OCI-LY3 (cell line): Measurements from ENCODE around the gene YWHAQ.
"Not testable (repeated sequence)": the region's sequence is repeated elsewhere in the genome, so short reads cannot be mapped to it uniquely, and the experiment has no call there.

ENCODE experiments used
- H2AFZ ChIP-seq: fragments of 200-600, 300-600 bp; shearing (Covaris generic); 2 replicates; pipeline ENCODE4 v1.6.0; 2014; ENCODE audit warnings: antibody characterized with exemption, low read depth, low read length
- H3K27ac ChIP-seq: fragments of 200-600, 300-600 bp; sonication (generic); 2 replicates; pipeline ENCODE4 v1.5.1; 2014; ENCODE audit warnings: mild to moderate bottlenecking, low read length, moderate library complexity, mixed read lengths
- H3K27me3 ChIP-seq: fragments of 200-600, 300-600 bp; sonication (generic); 2 replicates; pipeline ENCODE4 v1.6.1; 2014; ENCODE audit warnings: low read depth, low read length, mixed read lengths
- H3K36me3 ChIP-seq: fragments of 200-600, 300-600 bp; sonication (generic); replicated peaks from 2 replicates; pipeline ENCODE3; 2014; ENCODE audit warnings: low read depth, low read length, mixed read lengths
- H3K4me1 ChIP-seq: fragments of 300-600, 200-600 bp; sonication (generic); 2 replicates; pipeline ENCODE4 v1.6.1; 2014; ENCODE audit warnings: low read length, mixed read lengths
- H3K4me2 ChIP-seq: fragments of 200-600, 300-600 bp; sonication (generic); 2 replicates; pipeline ENCODE4 v1.6.1; 2014; ENCODE audit warnings: low read length, mixed read lengths
- H3K4me3 ChIP-seq: fragments of 300-600, 200-600 bp; sonication (generic); 2 replicates; pipeline ENCODE4 v1.5.1; 2014; ENCODE audit warnings: antibody characterized with exemption, mild to moderate bottlenecking, low read length, moderate library complexity
- H3K79me2 ChIP-seq: fragments of 300-600, 200-600 bp; shearing (Covaris generic); 2 replicates; pipeline ENCODE4 v1.6.1; 2014; ENCODE audit warnings: mild to moderate bottlenecking, low read length, mixed read lengths
- H3K9ac ChIP-seq: fragments of 300-600, 200-600 bp; shearing (Covaris generic); 2 replicates; pipeline ENCODE4 v1.6.0; 2014; ENCODE audit warnings: mild to moderate bottlenecking, low read length, moderate library complexity
- H3K9me3 ChIP-seq: fragments of 200-600, 300-600 bp; shearing (Covaris generic); 2 replicates; pipeline ENCODE4 v1.6.1; 2014; ENCODE audit warnings: low read length, mixed read lengths; ENCODE audit not compliant: insufficient read depth
- H4K20me1 ChIP-seq: fragments of 200-600, 300-600 bp; sonication (generic); 2 replicates; pipeline ENCODE4 v1.6.1; 2016; ENCODE audit warnings: low read length, mixed read lengths; ENCODE audit not compliant: insufficient read depth
- EZH2phosphoT487 ChIP-seq: fragments of 200-600 bp; shearing (Covaris generic); IDR thresholded peaks from 2 replicates; pipeline ENCODE4 v1.6.1; 2018; ENCODE audit warnings: antibody characterized with exemption, mixed run types, low read depth
- TF ChIP-seq, protein P1 (sequence below): fragments of 200-600, 300-600 bp; sonication (generic); IDR thresholded peaks from 2 replicates; pipeline ENCODE4 v1.5.1; 2014; ENCODE audit warnings: antibody characterized with exemption, low read length, low read depth

Gene YWHAQ

DNA sequence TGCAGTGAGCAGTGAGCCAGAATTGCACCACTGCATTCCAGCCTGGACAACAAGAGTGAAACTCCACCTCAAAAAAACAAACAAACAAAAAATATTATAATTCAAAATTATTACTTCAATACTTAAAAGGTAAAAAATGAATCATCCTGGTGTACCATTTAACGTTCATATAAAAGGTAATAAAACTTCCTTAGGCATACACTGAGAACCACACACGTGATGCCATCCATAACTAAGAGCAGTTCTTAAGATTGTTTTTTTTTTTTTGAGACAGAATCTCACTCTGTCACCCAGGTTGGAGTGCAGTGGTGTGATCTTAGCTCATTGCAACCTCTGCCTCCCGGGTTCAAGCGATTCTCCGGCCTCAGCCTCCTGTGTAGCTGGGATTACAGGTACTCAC, 29.4 kb downstream of the YWHAQ start:
- Histone ChIP-seq H3K36me3 (peaks cover 58% of the 10 kb centered on the region), H3K9me3 (peaks cover 27% of the 10 kb centered on the region), H4K20me1 (peaks cover 47% of the 10 kb centered on the region), H3K27ac (no peak overlapping the region), H3K9ac (no peak overlapping the region), H3K4me2 (no peak overlapping the region), H3K27me3 (no peaks in the 10 kb centered on the region), H3K4me3 (no peak overlapping the region), H3K4me1 (peaks cover 20% of the 10 kb centered on the region), H2AFZ (no peak overlapping the region), H3K79me2 (peaks cover 91% of the 10 kb centered on the region)
- TF ChIP-seq, protein P1, sequence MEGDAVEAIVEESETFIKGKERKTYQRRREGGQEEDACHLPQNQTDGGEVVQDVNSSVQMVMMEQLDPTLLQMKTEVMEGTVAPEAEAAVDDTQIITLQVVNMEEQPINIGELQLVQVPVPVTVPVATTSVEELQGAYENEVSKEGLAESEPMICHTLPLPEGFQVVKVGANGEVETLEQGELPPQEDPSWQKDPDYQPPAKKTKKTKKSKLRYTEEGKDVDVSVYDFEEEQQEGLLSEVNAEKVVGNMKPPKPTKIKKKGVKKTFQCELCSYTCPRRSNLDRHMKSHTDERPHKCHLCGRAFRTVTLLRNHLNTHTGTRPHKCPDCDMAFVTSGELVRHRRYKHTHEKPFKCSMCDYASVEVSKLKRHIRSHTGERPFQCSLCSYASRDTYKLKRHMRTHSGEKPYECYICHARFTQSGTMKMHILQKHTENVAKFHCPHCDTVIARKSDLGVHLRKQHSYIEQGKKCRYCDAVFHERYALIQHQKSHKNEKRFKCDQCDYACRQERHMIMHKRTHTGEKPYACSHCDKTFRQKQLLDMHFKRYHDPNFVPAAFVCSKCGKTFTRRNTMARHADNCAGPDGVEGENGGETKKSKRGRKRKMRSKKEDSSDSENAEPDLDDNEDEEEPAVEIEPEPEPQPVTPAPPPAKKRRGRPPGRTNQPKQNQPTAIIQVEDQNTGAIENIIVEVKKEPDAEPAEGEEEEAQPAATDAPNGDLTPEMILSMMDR: no peak
- TF ChIP-seq EZH2phosphoT487: no peak

DNA sequence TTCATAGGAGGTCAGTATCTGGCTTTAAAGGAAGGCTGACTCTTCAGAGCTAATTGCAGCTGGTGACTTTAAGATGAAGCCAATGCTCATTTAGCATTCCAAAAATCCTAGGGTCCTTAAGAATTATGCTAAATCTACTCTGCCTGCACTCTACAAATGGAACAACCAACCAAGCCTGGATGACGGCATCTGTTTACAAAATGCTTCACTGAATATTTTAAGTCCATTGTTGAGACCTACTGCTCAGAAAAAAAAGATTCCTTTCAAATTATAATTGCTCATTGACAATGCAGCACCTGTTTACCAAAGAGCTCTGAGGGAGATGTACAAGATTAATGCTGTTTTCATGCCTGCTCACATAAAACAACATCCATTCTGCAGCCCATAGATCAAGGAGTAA, 31.4 kb downstream of the YWHAQ start:
- Histone ChIP-seq H2AFZ (no peak overlapping the region), H4K20me1 (peaks cover 52% of the 10 kb centered on the region), H3K4me1 (peaks cover 39% of the 10 kb centered on the region), H3K4me2 (no peak overlapping the region), H3K27me3 (no peaks in the 10 kb centered on the region), H3K9ac (no peak overlapping the region), H3K4me3 (no peak overlapping the region), H3K9me3 (peaks cover 27% of the 10 kb centered on the region), H3K79me2 (peaks cover 91% of the 10 kb centered on the region), H3K27ac (no peak overlapping the region), H3K36me3 (peaks cover 50% of the 10 kb centered on the region)
- TF ChIP-seq, protein P1: no peak
- TF ChIP-seq EZH2phosphoT487: no peak

DNA sequence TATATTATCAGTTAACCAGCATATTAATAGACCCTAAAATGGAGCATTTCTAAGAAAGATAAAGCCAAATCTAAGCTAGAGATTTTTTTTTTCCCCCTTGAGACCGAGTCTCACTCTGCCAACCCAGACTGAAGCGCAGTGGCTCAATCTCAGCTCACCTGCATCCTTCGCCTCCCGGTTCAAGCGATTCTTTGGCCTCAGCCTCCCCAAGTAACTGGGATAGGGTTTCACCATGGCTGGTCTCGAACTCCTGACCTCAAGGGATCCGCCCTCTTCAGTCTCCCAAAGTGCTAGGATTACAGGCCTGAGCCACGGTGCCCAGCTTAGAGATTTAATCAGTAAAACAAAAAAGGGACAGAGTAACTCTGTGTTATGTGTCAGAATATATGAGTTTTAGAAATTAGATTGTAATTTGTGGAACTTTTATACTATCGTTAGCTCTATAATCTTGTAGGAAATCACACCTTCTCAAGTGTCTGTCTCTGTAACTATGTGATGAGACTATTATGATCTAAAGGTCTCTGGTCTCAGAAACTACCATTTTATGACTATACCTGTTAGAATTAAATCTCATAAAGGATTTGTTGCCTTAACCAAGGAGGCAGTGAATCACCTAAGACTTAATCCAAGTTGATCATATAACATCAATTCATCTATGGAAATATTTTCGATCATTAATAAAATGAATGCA, 34.0 kb downstream of the YWHAQ start:
- peaks cover 45% of the 10 kb centered on the region for H3K4me1 ChIP-seq
- H3K4me2 ChIP-seq: peak overlapping the region; percentile 73
- H3K79me2 ChIP-seq: peaks cover 91% of the 10 kb centered on the region
- peaks cover 60% of the 10 kb centered on the region for H4K20me1 ChIP-seq
- peak overlapping the region; percentile 50 for H3K27ac ChIP-seq
- H3K9ac ChIP-seq: peak overlapping the region; percentile 26; the same call in 1 of the 2 replicates
- H2AFZ ChIP-seq: no peak overlapping the region
- H3K27me3 ChIP-seq: no peaks in the 10 kb centered on the region
- peaks cover 43% of the 10 kb centered on the region for H3K36me3 ChIP-seq
- peaks cover 27% of the 10 kb centered on the region for H3K9me3 ChIP-seq
- H3K4me3 ChIP-seq: peak overlapping the region; percentile 34
- TF ChIP-seq, protein P1: no peak
- TF ChIP-seq EZH2phosphoT487: no peak

DNA sequence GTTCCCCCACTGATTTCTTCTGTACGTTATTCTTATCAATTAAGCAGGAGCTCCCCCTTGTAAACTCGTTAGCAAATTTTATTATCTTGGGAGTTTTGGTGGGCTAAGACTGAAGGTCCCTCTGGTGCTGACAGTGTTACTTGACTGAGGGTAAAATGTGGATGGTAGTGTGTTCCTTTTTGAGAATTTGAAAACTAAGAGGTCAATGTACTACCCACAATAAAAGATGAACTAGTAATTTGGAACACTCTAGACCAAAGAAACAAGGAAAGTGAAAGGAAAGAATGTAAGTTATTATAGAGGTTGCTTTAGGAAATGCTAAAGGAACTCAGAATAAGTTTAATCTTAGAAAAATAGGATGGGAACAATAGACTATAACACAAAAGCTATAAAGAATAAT, 35.1 kb downstream of the YWHAQ start:
- peaks cover 44% of the 10 kb centered on the region for H3K36me3 ChIP-seq
- TF ChIP-seq, protein P1: no peak
- TF ChIP-seq EZH2phosphoT487: no peak
- no peak overlapping the region for H3K9ac ChIP-seq
- H3K4me1 ChIP-seq: peaks cover 45% of the 10 kb centered on the region
- no peak overlapping the region for H2AFZ ChIP-seq
- H3K27me3 ChIP-seq: no peaks in the 10 kb centered on the region
- peaks cover 67% of the 10 kb centered on the region for H4K20me1 ChIP-seq
- H3K79me2 ChIP-seq: peaks cover 91% of the 10 kb centered on the region
- H3K27ac ChIP-seq: no peak overlapping the region
- H3K9me3 ChIP-seq: peaks cover 24% of the 10 kb centered on the region
- H3K4me2 ChIP-seq: peak overlapping the region; percentile 73
- H3K4me3 ChIP-seq: no peak overlapping the region

DNA sequence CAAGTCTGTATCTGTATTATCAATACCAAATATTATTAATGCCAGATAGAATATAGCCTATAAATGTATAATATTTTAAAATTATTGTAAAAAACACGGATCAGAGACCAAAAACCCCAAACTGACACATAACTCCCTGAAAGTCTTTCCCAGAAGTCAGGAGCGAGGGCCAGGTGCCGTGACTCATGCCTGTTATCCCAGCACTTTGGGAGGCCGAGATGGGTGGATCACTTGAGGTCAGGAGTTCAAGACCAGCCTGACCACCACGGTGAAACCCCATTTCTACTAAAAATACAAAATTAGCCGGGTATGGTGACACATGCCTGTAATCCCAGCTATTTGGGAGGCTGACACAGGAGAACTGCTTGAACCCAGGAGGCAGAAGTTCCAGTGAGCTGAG, 35.5 kb downstream of the YWHAQ start:
- H3K27me3 ChIP-seq, H3K4me2 ChIP-seq, H3K27ac ChIP-seq, H3K4me3 ChIP-seq, H2AFZ ChIP-seq, H3K9ac ChIP-seq: not testable (repeated sequence)
- H3K79me2 ChIP-seq: peaks cover 92% of the 10 kb centered on the region
- peaks cover 67% of the 10 kb centered on the region for H4K20me1 ChIP-seq
- H3K4me1 ChIP-seq: peaks cover 45% of the 10 kb centered on the region
- peaks cover 44% of the 10 kb centered on the region for H3K36me3 ChIP-seq
- H3K9me3 ChIP-seq: peaks cover 22% of the 10 kb centered on the region
